NCI-H146 (cell line): Measurements from ENCODE around the gene UTP11.

Experiments used
- DNase-seq: peaks from one replicate; lab custom pipeline; 2025; lab: John Stamatoyannopoulos, UW

Gene UTP11

GRCh38 chr1:38071312-38072256 lies 59.0 kb downstream of the UTP11 start:
- DNase-seq: no peak

GRCh38 chr1:38072858-38073257 lies 60.3 kb downstream of the UTP11 start:
- DNase-seq: no peak

- no peak for DNase-seq
Observed at GRCh38 chr1:38073534-38074301, 61.2 kb downstream of the UTP11 start.

DNA sequence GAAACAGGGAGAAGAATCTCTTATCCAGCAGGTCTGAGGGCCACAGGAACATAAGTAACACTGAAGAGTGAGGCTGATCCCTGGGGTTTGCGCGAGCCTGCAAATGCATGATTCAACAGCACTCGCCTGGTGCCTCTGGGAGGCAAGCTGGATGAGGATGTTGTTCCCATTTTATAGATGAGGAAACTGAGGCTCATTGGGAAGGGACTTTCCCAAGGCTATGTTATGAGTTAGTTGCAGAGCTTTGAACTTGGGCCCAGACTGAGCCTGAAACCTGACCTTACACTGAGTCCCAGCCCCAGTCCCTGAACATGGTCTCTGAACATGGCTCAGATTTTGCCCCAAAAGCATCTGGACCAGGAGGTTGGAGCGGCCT lies 61.8 kb downstream of the UTP11 start:
- no peak for DNase-seq
